Endometrium (tissue), 2 donors: Measurements from ENCODE around the gene EXOSC5.
A peak's percentile ranks its signal among the peaks of the same experiment; 100 is the strongest.
"Not testable (repeated sequence)": the region's sequence is repeated elsewhere in the genome, so short reads cannot be mapped to it uniquely, and the experiment has no call there.

Experiments
- FAIRE-seq: peaks from 2 replicates; lab custom pipeline; 2012; peaks lifted over from hg19 to GRCh38; lab: Jason Lieb, UNC
- donor health status: control.
- donor health status: control.

EXOSC5 gene

DNA sequence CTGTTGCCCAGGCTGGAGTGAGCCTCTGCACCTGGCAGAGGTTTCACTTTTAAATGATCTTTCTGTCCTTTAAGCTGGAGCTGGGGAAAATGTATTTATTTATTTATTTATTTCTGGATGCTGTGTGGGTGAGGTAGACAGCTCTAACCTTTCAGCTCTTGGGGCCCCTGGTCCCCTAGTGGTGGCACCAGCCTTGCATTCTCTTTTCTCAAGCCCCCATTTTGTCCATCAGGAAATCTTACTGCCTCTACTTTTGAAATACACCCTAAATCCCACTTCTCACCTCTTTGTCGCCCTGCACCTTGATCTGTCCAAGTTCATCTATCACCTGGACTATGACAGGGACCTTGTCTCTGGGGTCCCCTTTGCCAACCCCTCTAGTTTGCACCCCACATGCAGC lies 31.1 kb downstream of the EXOSC5 start:
- no peak for FAIRE-seq

DNA sequence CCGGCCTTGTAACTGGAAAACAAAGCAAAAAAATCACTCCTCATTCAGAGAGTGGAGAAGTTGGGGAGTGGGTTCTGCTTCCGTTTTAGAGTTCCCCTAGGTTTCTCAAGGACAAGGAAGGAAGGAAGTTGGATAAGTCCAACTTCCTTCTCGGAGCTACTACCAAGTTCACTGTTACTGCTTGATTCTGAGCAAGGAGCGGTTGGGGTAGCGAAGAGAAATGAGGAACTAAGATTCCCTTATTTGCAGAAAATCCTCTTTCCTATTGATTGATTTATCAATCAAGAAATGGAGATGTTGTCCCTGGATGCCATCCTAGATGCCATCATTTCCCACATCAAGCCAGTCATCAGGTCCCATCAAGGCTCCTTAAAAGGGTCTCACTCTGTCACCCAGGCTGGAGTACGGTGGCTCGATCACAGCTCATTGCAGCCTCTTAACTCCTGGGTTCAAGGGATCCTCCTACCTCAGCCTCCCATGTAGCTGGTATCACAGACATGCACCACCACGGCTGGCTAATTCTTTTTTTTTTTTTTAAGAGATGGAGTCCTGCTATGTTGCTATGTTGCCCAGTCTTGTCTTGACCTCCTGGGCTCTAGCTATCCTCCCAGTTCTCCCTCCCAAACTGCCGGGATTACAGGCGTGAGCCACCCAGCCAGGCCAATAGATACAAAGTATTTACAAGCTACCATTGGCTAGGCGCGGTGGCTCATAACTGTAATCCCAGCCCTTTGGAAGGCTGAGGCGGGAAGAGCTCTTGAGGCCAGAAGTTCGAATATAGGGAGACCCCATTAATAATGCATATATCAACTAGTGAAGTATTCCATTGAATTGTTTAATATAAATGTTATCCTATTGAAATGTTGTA lies 32.4 kb downstream of the EXOSC5 start:
- FAIRE-seq = no peak

DNA sequence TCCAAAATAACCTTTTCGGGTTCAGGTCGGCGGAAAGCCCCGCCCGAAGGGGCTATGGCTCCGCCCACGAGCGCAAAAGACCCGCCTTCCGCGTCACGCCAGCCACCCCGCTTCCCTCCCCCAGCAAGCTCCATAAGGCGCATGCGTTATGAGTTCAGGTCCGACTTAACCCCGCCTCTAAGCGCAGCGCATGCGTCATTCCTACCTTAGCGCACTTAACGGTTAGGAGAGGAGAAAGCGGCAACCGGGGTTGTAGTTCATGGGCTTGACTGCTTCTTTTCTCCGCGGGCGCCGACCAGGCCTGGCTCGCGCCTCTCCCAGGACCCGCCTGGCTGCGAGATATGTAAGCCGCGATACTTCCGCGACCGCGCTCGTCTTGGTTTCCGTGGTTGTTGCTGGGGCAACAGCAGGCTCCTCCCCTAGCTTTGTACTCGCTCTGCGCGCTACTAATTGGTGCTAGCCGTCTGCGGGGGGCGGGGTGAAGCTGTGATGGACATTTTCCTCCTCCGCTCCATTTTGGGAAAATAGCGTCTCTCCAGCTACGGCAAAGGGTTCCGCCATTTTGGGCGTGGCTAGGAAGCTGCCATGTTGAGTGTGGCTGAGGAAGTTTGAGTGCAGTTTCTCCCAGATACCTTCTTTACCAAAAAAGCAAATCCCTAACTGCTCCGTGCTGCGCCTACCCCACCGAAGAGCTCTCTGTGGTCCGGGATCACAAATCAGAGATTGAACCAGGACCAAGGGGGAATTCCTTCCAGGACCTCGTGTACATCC lies 33.2 kb downstream of the EXOSC5 start, which contains the start of gene B9D2:
TSS of gene B9D2 (minus strand) at position 397 of the 771 bp plus-strand sequence. CDS start 630 bp downstream, outside the sequence.
- FAIRE-seq = peak; percentile 83

DNA sequence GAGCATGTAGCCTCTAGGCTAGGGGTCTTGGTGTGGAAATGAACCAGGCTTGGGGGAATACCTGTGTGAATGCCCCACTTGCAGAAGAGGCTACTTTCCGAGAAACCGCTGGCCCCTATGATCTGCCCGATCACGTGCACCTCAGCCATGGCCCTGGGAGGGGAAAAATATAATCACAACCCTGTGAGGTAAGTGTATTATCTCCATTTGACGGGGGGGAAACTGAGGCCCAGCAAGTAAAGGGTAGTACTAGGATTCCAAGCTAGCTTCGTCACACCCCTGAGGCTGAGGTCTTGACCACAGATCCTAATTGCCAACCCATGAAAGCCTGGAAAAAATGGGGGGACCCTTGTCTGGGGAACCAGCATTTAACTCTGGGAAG lies 33.8 kb downstream of the EXOSC5 start:
- FAIRE-seq = no peak

DNA sequence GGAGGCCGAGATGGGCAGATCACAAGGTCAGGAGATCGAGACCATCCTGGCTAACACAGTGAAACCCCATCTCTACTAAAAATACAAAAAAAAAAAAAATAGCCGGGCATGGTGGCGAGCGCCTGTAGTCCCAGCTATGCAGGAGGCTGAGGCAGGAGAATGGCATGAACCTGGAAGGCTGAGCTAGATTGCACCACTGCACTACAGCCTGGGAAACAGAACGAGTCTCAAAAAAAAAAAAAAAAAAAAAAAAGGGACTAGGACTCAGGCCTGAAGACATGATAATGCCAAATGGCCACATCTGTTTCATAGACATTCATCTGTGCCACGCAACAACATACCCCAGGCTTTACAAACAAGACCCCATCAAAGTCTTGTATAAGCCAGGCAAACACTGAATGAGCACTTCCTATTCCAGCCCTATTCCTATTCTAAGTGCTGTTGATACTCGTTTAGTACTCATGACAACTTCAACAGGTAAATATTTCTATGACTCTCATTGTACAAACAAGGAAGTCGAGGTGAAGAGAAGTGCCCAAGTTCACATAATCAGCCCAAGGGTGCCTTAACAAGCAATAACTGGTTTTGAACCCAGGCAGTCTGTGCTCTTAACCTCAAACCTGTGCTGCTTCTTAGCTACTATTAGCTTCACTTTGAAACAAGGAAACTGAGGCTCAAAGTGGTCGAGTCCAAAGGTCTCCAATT lies 34.9 kb downstream of the EXOSC5 start:
- no peak for FAIRE-seq

DNA sequence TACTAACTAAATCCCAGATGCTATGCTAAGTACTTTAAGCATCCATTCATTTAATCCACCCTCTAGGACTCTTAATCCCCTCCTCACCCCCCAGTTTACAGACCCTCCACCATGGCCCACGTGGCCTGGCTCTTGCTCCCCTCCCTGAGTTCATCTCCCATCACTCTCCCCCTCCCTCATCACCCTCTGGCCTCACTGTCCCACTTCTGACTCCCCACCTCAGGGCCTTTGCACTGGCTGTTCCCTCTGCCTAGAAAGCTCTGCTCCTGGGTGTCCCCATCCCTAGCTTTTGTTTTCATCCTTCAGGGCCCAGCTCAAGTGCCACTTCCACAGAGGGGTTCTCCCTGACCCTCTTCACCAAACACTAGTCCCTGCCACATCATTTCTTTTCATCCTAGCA lies 37.4 kb downstream of the EXOSC5 start:
- no peak for FAIRE-seq

DNA sequence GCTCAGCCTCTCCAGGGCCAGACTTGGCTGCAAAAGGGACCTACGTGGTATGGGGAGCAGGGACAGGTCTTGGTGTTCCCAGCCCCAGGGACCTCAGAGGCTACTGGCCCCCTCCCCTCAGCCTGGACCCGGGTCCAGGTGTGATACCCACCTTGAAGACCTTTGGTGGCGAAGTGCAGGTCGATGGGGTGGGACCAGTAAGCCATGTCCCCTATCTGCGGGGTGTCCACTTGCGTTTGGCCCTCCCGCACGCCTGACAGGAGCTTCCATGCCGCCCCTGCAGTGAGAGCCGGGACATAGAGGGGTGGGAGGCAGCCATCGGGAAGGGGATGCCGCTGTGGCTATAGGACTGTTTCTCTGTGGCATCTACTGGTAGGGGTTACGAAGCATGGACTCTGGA lies 39.4 kb downstream of the EXOSC5 start:
- no peak for FAIRE-seq

DNA sequence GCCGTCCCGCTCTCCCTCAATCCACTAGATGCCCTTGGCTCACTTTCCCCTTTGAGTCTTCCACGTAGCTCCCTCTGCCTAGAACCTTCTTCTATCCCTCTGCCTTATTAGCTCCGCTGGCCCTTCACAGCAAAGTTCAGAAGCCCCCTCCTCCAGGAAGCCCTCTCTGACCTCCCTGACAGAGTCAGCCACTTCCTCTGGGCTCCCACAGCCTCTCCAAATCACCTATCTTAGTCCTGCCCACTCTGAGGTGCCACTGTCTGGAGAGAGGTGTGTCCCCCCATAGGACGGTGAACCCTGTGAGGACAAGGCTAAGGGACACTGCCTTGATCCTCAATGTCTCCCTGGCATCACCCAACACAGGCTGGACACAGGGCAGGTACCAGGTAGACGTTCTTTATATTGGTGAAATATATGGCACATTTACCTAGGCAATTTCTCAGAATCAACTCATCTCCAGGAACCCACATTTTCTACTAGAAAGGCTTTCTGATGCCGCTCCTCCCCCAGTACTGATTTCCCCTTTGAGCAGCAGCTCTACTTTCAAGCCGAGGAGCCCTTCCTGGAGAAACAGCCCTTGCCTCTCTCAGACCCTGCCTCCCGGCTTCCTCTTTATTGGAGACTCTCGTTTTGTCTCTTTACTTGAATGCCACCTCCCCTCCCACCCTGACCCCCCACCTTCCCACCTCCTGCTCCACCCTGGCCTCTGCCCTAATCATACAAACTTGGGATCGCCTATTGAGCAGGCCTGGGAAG lies 40.0 kb downstream of the EXOSC5 start:
- FAIRE-seq = no peak

DNA sequence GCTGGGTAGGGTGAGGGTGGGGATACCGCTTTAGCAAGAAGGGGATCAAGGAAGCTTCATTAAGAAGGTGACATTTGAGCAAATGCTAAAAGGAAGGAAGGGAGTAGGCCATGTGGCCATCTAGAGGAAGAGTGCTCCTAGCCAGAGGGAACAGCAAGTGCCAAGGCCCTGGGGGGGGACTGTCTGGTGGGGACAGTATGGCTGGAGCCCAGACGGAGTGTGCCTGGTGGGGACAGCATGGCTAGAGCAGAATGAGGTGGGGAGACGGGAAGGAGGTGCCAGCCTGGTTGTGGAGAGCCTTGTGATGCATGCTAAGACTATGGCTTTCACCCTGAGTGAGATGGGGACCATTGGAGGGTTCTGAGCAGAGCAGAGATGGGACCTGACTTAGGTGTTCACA lies 41.4 kb downstream of the EXOSC5 start:
- no peak for FAIRE-seq

DNA sequence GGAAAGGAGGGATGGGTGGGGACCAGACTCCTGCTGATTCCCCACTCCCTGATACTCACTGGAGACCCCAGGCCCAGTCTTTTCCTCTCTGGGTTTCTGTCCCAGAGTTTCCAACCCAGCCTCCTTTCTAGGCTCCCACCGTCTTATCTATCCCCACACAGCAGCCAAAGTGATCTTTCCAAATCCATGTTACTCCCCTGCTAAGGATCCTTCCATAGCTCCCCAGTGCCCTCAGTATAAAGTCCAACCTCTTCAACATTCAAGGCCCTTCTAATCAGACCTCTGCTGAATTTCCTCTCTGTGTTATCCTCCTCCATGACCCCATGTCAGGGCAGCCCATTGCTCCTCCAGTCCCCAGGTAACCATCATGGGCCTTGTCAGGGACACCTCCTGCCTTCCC lies 42.1 kb downstream of the EXOSC5 start:
- no peak for FAIRE-seq

DNA sequence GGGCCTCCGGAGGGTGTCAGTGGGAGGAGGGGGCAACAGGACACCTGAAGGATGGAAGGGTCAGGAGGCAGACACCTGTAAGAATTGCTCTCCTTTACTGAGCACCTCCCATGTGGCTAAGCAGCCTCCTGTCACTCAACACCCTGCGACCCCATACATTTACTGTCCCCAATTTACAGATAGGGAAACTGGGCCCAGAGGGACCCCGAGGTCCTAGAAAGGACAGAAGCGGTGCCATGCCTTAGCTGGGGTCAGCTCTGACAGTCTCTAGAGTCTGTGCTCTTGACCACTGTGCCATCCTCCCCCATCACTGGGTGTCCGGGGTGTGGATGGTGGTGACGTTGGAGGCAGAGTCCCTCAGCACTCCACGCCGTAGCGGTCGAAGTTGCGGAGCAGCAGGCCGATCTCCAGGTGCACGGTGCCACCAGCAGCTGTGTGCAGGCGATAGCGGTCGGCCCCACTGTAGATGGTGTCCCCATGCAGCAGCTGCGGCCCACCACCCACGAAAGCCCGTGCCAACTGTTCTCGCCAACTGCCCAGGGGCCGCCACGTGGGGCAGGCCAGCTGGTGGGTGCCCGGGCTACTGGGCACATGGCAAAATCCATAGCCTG lies 42.7 kb downstream of the EXOSC5 start:
- no peak for FAIRE-seq

DNA sequence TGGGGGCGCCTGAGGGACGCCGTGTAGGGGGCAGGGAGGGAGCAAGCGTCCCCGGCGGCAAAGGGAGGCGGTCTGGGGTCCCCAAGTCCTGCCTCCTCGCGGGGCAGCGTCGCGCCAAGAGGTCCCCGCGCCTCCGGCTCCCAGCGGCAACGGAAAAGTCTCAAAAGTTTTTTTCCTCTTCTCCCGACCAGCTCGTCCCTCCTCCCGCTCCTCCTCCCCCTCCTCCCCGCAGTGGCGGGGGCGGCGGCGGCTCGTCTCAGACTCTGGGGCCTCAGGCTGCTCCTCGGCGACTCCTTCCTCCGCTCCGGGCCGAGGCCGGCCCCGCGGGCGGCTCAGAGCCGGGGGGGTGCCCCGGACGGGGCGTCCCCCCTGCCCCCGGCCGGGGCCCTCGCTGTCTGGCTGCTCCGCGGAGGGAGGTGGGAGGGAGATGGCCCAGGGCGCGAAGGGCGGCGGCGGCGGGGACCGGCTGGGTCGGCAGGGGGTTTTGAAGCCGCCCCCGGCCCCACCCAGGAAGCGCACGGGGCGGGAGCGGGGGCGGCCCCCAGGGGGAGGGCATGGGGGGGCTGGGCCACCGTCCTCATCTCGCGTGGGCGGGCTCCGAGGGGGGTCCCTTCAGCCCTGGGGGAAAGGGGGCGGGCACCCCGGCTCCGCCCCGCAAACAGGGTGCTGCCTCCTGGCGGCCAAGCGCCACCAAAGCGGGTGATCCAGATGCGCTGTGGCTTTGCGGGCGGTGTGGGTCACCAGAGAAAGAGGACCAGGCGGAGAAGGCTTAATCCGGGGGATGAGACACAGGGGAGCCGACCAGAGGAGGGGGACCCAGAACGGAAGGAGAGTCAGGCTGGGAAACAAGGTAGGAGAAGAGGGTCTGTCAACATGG lies 43.5 kb downstream of the EXOSC5 start, which contains the start of gene TGFB1:
TSS of gene TGFB1 (minus strand) at position 457 of the 877 bp plus-strand sequence. CDS start 878 bp downstream, outside the sequence.
- FAIRE-seq = no peak

DNA sequence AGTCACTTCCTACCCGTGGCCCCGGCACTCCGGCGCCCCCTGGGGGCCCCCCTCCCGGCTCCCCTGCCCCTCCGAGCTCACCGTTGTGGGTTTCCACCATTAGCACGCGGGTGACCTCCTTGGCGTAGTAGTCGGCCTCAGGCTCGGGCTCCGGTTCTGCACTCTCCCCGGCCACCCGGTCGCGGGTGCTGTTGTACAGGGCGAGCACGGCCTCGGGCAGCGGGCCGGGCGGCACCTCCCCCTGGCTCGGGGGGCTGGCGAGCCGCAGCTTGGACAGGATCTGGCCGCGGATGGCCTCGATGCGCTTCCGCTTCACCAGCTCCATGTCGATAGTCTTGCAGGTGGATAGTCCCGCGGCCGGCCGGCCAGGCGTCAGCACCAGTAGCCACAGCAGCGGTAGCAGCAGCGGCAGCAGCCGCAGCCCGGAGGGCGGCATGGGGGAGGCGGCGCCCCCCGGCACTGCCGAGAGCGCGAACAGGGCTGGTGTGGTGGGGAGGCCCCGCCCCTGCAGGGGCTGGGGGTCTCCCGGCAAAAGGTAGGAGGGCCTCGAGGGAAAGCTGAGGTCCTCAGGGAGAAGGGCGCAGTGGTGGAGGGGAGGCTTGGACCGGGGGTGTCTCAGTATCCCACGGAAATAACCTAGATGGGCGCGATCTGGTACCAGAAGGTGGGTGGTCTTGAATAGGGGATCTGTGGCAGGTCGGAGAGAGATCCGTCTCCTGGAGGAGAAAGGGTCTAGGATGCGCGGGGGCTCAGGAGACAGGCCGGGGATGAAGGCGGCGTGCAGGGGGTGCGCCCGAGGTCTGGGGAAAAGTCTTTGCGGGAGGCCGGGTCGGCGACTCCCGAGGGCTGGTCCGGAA lies 44.3 kb downstream of the EXOSC5 start:
- no peak for FAIRE-seq

DNA sequence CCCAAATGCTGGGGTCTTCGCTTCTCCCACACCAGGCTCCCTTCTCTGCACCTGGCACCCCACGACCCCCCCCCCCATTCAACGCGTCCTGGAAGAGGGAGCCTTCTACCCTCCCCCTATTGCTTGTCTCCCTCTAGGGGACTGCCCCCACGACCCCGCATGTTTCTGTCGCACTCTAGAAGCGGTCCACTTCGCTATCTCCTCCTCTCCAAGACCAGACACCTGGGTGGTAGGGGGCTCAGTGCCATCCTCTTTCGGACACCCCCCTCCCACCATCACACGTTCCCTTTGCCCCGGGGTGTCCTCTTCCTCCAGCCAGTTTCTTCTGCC lies 44.9 kb downstream of the EXOSC5 start:
- no peak for FAIRE-seq

DNA sequence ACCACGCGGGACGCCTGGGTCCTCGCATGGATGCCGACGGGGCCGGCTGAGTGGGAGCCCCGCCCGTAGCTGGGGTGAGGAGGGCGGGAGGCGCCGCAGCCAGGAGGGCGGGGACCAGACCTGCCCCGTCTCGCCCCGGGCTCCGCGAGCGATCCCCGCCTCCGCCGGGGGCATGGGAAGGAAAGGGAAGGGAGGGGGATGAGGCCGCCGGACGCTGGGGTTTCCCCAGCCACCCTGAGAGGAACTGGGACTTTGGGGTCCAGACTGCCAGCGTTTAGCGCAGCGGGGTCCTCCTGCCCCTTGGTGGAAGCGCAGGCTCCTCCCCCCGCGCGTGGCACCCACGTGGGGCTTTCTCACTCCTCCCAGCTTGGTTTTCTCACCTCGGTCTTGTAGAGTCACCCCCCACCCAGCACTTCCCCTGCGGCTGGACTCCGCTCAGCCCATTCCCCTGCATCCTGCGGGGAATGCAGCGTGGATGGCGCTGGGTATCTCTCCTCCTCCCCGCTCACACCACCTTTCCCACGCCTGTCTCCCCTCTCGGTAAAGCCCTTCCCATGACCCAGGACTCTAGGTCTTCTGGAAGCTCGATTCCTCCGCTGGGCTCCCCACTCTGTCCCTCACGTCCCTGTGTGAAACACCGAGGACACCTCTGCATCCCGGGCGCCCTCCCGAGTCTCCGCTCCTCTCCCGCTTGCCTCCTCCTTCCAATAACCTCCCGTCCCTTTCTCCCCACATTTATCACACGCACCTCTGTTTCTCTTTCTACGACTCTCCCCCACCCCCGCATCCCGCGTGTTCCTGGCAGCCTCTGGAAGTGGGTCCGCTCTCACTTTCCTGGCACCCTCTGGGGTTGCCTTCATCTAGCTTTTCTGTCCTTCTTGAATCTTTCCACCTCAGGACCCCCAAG lies 45.6 kb downstream of the EXOSC5 start:
- no peak for FAIRE-seq

DNA sequence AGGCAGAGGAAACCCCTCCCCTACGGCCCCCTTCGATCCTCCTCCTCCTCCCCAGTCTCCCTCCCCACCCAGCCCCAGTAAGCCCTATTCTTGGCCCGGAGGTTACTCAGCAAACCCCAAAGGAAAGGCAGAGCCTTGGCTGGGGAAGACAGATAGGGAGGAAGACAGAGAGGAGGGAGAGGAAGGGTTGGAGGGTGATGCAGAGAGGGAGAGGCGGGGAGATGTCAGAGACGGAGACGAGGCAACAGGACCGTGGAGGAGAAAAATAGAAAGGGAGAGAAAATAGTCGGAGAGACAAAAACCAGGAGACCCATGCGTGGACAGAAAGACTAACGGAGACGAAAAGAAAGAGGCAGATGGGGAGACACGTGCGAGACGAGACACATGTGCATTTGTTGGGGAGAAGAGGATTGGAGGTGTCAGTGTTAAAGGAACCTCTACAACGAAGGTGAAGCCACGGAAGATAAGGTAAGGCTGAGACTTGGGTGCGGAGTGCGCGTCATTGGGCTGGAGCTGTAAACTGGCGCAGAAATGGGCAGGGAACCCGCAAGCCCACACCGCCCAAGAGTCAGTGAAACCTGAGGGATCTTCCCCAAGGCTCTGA lies 46.3 kb downstream of the EXOSC5 start:
- no peak for FAIRE-seq

DNA sequence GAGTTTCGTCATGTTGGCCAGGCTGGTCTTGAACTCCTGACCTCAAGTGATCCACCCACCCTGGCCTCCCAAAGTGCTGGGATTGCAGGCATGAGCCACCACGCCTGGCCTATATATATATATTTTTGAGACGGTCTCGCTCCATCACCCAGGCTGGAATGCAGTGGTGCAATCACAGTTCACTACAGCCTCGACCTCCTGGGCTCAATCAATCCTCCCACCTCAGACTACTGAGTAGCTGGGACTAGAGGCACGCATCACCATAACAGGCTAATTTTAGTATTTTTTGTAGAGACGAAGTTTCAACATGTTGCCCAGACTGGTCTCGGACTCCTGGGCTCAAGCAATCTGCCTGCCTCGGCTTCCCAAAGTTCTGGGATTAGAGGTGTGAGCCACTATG lies 50.2 kb downstream of the EXOSC5 start:
- FAIRE-seq = not testable (repeated sequence)

DNA sequence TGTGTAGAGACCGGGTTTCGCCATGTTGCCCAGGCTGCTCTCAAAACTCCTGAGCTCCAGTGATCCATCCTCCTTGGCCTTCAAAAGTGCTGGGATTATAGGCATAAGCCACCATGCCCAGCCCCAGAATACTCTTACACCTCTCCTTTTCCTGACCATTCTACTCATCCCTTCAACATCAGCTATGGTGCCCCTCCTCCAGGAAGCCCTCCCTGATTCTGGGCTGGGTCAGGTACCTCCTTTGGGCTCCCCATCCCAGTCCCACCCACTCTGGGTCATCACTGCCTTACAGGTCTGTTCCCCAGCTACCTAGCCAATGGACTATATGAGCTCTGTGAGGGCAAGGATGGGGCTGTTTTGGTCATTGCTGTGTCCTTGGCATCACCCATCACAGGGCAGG lies 53.0 kb downstream of the EXOSC5 start:
- no peak for FAIRE-seq
